Activated CD8-positive, alpha-beta memory T cell treated with anti-CD3 and anti-CD28 coated beads for 24 hours (primary cell): ENCODE measurements around the gene WDR49.

Source experiments
- DNase-seq: peaks from one replicate; pipeline ENCODE4 v3.0.0-alpha.2; 2020

Gene WDR49

GRCh38 chr3:167611718-167612117 is 42.0 kb downstream of the WDR49 start:
- DNase-seq = no peak

GRCh38 chr3:167609156-167609555 is 44.6 kb downstream of the WDR49 start:
- DNase-seq = no peak

DNA sequence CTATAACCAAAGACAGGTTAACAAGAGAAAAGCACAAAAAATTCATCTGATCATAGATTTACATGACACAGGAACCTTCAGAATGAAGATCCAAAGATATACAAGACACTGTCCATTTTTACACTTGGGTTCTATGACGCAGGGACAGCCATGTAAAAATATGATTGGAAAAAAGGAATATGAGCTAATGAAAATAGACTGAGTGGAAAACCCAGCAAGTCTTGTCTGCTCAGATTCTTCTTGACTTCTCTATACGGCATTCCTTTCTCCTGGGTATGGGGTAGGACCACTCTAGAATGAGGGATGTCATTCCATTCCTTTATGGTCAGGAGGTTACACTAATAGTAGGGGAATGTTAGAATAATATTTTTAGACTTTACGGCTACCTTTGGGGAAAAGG is 46.9 kb downstream of the WDR49 start:
- no peak for DNase-seq

DNA sequence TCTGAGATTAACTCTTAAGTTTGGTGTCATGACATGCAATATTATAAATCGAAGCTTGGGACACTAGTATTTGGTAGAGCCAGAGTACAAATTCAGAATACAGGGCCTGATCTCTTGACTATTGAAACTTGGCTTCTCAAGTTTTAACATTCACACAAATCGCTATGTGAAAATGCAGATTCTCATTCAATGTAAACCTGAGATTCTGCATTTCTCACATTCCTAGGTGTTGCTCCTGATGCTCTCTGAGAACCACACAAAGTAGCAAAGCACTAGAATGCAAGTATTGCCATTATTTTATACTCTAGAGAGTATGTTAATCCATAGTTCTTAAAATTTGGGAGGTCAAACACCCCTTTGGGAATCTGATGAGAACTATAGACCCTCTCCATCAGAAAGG is 47.9 kb downstream of the WDR49 start:
- DNase-seq = no peak

DNA sequence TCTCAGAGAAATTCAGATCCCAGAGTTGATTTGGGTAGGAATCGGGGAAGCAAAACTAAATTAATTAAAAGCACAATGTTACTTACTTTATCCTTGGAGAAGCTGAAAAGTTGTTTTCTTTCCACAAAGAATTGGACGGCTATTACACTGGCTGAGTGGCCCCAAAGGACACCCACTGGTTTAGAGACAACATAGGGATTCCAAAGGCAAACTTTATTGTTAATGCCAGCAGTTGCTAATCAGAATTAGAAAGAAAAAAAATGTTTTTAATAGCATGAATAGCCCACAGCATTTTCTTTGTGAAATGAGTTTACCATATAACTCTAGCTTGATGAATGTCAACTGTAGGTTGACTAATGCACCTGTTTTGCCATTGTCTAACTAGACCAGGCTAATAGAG is 51.7 kb downstream of the WDR49 start:
- DNase-seq = no peak

GRCh38 chr3:167587651-167588050 is 66.1 kb downstream of the WDR49 start:
- no peak for DNase-seq

DNA sequence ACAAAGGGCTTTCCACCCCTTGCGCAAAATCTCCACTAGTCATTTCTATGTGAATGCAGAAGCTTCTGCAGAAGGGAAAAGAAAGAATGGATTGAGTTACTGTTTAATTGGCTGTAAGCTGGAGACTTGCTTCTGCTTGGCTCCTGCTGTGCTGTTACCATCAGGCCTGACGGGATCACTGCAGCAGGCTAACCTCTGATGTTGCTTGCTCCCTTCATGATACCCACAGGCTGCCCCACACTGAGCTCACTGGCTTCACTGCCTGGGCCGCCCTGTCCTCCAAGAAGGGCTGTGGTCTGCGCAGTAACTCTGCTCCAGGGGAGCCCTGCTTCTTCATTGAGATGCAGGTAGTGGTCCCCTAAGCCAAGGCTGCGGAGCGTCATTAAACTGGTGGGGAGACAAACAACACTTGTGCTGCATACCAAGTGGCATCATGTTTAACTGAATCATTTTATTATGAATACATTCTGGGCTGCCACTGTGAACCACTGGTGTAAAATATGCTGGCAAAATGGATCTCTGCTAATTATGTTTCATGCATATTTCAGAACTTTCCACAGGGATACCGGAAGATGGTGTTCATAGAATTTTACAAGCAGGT is 78.6 kb downstream of the WDR49 start:
- no peak for DNase-seq

GRCh38 chr3:167572991-167573390 is 80.8 kb downstream of the WDR49 start:
- no peak for DNase-seq

DNA sequence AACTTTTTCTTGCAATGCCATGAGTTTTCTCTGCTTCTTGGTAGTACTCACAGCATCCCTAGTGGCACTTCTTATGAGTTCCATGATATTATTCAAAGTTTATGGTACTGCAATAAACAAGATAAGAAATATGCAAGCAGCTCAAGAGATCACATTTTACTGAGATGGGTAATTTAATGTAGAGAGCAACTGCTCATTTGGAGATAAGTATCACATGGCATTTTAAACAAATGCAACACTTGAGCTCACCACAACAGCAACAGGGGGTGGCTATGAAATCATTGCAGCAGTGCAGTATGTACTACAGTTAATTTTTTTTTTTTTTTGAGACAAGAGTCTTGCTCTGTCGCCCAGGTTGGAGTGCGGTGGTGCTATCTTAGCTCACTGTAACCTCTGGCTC is 85.1 kb downstream of the WDR49 start:
- no peak for DNase-seq

DNA sequence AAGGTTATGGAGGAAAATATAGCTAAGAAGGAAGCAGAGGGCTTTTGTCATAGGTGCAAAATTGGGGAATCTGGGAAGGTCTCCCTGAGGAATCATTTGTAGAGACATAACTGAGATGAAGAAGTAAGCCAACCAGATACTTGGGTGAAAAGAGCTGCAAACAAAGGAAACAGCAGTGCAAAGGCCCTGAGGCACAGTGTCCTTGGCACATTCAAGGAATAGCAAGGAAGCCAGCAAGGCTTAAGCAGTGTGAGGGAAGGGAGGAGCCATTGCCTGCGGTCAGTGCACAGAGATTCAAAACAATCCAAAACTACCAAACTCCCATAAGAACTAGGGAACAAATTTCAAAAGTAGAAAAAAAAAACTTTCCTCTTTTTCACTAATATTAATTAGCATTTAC is 88.3 kb downstream of the WDR49 start:
- DNase-seq = no peak

- no peak for DNase-seq
Observed at GRCh38 chr3:167564612-167565011, 89.1 kb downstream of the WDR49 start.

DNA sequence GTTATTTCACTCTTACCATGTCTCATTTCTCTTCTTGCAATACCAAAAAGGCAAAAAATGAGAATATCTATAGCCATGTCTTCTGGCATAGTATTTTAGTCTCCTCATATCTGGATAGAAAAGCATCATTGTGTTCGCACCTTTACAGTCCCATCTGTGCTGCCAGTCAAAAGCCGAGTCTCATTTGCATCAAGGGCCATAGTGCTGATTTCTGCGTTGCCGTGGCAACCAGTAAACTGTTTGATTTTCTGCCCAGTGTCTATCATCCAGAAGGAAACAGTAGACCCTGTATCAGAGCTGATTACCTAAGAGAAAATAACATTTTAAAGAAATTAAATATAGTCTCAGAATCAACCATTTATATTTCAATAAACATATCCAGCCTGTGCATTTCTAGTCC is 93.8 kb downstream of the WDR49 start:
- DNase-seq = no peak

GRCh38 chr3:167554898-167555297 is 98.8 kb downstream of the WDR49 start:
- DNase-seq = no peak

GRCh38 chr3:167538081-167538480 is 115.7 kb downstream of the WDR49 start:
- DNase-seq = no peak

DNA sequence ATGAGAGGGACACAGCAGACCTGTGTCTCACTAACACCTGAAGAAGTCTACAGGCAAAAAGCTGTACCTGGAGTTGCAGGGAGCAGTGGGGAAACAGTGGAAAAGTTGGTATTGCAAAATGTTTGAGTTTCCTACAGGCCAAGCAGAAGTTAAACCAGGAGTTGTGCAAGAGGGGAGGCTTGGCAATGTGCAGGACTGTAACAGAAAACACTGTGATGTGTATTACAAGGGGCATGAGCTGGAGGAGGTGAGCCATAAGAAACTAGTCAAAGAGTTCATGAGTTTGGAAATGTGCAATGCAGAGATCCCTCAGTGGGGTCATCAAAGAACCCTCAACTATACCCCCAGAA is 132.8 kb downstream of the WDR49 start:
- DNase-seq = no peak

DNA sequence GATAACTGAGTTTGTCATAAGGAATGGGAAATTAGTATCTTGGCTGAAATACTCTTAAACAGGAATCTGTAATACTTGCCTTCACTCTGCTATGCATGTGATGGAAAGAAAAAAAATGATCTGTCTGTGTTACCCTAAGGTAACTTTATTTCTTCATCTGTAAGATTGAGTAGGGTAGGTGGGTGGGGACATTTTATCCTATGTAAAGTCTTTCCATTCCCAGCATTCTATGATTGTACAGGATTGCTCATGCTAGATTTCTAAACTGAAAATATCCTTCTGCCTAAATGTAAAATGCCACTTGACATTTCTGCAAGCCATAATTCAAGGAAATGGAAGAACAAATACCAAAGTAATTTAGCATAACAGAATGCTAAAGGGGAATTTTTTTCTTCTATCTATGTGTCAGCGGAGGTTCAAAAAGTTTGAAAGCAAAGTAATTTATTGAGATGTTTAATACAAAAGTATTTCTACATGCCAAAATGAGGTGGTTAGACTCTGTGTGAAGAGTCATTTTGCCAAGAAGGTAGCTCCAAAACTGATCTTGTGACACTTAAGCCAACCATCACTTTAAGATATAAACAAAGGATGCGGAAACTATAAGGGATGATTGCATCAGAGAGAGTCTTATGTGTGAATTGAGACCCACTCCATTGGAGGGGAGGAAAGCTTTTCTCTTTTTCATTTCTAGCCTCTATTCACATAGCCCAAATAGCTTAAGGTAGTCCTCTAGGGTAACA is 133.3 kb downstream of the WDR49 start:
- no peak for DNase-seq

GRCh38 chr3:167507954-167508353 is 145.8 kb downstream of the WDR49 start:
- no peak for DNase-seq

DNA sequence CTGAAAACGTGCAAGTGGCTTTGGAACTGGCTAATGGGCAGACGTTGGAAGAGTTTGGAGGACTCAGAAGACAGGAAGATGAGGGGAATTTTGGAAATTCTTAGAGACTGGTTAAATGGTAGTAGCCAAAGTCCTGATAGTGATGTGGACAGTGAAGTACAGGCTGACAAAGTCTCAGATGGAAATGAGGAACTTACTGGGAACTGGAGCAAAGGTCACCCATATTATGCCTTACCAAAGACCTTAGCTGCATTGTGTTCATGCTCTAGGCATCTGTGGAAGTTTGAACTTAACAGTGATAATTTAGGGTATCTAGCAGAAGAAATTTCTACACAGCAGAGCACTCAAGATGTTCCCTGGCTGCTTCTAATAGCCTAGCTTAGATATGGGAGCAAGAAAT is 151.3 kb downstream of the WDR49 start:
- no peak for DNase-seq

DNA sequence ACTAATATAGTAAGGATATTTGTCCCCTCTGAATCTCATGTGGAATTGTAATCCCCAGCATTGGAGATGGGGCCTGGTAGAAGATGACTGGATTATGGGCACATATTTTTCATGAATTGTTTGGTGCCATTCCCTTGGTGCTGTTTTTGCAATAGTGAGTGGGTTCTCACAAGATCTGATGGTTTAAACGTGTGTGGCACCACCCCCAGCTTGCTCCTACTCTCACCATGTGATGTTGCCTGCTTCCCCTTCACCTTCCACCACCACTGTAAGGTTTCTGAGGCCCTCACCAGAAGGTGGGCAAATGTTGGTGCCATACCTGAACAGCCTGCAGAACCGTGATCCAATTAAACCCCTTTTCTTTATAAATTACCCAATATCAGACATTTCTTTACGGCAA is 151.8 kb downstream of the WDR49 start:
- no peak for DNase-seq

DNA sequence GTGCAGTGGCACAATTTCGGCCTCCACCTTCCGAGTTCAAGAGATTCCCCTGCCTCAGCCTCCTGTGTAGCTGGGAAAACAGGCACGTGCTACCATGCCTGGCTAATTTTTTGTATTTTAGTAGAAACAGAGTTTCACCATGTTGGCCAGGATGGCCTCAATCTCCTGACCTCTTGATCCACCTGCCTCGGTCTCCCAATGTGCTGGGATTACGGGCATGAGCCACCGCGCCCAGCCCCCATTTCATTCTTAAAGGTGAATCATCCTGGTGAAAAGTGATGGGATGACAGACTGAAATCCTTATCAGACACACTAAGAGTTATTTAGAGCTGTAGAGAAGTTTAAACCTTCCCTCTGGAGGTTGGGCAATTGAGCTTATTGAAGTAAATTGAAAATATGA is 155.8 kb downstream of the WDR49 start:
- no peak for DNase-seq

GRCh38 chr3:167493244-167493643 is 160.5 kb downstream of the WDR49 start:
- no peak for DNase-seq

GRCh38 chr3:167491621-167492020 is 162.1 kb downstream of the WDR49 start:
- no peak for DNase-seq

- DNase-seq = no peak
Observed at GRCh38 chr3:167489571-167489970, 164.2 kb downstream of the WDR49 start.

DNA sequence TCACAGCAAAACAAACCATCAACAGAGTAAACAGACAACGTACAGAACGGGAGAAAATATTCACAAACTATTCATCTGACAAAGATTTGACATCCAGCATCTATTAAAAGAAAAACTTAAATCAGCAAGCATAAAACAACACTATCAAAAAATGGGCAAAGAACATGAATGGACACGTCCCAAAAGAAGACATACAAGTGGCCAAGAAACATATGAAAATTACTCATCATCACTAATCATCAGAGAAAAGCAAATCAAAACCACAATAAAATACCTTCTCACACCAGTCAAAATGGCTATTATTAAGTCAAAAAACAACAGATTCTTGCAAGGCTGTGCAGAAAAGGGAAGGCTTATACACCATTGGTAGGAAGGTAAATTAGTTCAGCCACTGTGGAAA is 166.2 kb downstream of the WDR49 start:
- no peak for DNase-seq

GRCh38 chr3:167484551-167484950 is 169.2 kb downstream of the WDR49 start:
- DNase-seq = no peak
